GM18511 (cell line): ENCODE data around the gene PPP2R2C.

Experiments used
- ATAC-seq: cut with Tn5 transposase; IDR thresholded peaks from one replicate; pipeline ENCODE4 v1.9.1; 2021; ENCODE audit warnings: mild to moderate bottlenecking, moderate library complexity; ENCODE audit not compliant: unreplicated experiment

The PPP2R2C gene

DNA sequence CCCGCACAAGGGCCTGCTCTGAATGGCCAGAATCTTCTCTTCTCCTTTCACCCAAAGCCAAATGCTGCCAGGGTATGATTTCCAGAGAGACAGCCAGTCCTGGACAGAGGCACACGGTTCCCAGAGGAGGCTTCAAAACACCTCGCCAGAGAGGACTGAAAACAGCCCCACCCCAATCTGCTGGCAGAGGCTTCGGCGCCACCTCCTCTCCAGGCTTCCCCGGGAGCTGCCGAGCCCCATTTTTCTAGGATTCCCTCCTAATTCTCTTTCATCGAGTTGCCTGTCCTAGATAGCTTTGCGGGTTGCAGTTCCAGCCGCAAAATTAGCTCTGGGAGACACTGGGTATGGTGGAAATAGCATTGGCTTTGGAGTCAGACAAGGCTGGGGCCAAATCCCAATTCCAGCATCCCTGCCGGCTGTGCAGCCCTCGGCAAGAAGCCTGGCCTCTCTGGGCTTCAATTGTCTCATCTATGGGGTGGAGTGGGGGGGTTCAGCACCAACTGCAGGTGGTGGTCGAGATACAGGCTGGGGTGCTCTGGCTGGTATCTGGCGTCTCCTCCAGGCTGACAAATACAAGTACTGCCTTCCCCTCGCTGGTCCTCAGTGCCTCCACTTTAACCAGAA is 22.6 kb downstream of the PPP2R2C start:
- no peak for ATAC-seq

DNA sequence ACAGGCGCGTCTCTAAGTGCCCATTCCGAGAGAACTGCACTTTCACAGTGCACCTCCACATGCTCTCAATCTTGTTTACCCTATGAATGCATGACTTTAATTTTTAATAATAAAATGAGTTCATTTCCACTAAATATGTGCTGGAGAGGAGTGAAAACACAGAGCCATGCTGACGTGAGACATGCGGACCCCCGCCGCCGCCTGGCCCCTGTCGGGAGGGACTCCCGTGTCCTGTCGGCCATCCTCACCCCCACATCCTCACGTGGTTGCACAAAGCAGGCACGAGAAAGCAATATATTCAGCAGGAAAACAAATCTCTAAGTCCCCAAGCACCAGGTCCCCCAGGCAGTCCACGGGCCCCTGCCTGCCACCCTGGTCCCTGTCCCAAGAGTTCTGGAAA is 23.1 kb downstream of the PPP2R2C start:
- ATAC-seq: no peak

DNA sequence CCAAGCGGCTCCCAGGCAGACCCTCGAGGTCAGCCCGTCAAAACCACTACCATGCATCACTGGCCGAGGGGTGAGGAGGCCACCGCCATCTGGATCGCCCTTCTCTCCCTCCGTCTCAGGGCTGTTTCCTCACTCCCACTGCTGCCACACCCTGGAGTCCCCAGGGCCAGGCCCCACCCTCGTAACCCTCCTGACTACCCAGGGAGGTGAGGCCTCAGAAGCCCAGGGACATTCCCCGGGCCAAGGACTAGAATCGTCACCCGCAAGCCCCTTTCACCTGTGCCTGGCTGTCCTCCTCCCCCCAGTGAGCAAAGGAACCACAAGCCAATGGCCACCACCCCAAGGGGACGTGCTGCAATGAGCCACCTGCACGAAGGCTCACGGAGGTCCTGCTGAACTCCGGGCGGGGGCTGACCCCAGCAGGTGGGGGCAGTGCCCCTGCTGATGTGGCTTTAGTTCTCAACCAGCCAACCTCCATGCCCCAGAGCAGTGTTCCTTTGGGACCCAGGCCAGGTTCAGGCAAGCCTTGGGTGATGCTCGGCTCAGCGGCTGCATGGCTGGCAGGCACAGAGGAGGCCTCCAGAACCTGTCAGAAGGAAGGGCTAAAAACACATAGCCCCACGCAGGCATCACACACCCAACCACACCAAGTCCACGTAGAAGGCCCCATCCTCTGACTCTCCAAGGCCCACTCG is 23.8 kb downstream of the PPP2R2C start:
- ATAC-seq: no peak

DNA sequence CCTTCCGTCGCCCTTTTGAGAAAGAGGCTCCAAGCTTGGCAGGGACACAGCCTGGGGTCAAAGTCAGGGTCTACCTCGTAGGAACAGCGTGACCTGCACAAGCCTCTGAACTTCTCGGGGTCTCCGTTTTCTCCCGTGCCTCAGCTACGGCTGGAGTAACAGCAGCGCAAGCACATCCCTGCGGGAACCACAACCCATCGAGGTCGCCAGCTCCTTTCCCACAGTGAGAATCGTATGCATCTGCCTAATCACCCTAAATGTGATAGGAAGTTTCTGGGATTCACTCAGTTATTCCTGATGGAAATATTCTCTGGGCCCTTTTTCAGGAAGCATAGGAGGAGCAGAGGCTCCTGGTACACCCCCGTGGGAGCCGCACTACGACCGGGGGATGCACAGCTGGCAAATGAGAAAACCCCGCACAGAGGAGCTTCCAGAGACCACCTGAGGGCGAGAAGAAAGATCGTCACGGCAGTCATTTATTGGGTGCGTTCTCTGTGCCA is 24.7 kb downstream of the PPP2R2C start:
- no peak for ATAC-seq

DNA sequence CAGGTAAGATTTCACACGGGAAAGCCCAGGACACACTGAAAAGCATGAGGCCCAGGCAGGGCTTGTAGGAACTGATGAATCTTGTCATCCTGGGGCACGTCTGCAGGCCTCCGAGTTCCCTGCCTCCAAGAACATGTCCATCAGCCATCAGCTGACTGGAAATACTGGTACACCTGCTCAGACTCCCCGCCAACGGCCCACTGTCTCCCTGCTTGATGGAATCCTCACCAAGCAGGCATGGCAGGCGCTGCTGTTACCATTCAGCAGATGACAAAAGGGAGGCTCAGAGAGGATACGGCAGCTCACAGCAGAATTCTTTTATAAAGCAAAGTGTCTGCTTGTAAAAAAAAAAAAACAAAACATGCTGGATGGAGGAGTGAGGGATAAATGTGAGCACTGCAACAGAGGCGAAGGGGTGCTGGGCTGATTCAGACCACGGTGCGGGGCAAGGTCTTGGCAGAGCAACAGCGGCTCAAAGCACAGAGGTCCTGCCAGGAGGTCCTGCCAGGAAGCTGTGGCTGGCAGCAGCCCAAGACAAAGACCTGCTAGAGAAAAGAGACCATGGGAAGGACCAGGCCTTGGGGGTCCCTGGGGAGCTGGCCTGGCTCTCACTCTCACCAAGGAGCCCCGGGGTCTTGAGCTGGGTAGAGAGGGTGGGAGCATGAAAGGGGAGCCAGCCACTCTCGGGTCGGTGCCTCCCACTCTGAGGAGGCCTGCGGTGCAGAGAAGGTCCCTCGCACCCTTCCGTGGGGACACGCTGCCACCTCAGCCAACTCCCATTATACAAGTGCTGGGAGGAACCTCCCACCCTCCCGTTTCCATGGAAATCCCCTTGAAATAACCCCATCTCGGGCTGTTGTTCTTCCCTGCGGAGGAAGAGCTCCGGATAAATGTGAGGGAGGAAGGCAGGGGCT is 25.6 kb downstream of the PPP2R2C start:
- no peak for ATAC-seq

DNA sequence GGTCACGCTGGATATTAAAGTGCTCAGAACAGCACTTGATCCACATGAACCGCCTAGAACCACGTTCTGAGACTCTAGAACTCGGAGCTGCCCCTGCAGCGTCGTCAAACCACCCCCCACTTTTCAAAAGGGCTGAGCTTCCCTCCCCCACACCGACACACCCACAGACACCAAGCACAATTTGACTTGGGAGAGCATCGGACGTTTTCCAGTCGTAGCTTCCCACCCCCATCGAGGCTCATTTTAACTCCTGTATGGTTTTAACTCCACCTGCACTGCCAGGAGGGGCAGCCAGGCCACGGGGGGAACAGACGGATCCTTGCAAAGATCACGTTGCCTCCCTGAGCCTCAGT is 26.3 kb downstream of the PPP2R2C start:
- ATAC-seq: no peak

DNA sequence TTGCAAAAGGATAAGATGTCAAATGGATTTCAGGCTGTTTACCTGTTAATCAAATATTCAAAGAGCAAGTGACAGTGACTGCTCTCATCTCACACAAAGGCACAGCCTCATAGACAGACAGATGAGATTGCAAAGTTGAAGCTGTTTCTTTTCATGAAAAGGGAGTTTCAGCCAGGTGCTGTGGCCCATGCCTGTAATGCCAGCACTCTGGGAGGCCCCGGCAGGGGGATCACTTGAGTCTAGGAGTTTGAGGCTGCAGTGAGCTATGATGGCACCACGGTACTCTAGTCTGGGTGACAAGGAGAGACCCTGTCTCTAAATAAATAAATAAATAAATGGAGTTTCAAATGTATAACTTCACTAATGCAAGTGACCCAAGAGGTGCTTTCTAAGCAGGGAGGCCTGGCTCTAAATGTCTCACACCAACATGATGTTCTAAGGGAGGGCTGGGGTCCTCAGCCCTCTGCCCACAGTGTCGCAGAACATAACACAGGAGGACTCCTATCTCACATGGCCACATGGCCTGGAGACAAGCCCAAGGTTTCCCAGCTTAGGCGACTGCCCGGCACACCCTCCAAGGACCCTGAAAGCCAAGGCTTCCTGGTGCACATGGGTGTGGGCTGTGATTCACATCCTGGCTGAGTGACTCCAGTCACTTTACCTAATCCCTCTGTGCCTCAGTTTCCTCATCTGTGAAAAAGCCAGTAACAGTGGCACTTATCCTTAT is 26.8 kb downstream of the PPP2R2C start:
- ATAC-seq: no peak

DNA sequence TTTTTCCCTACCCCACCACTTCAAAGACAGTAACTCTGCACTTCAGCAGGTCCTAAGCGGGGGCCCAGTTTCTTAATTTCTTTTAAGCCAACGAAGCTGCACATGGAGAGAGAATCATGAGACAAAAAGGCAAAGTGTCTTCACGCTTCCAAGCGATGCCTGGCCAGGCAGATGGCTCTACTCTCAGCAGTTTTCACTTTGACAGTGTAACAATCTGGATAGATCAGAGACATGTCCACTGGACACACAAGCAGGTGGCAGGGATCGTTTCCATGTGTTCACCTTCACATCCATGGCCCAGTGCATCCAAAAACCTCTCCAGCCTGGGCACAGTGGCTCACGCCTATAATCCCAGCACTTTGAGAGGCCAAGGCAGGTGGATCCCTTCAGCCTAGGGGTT is 27.8 kb downstream of the PPP2R2C start:
- no peak for ATAC-seq

DNA sequence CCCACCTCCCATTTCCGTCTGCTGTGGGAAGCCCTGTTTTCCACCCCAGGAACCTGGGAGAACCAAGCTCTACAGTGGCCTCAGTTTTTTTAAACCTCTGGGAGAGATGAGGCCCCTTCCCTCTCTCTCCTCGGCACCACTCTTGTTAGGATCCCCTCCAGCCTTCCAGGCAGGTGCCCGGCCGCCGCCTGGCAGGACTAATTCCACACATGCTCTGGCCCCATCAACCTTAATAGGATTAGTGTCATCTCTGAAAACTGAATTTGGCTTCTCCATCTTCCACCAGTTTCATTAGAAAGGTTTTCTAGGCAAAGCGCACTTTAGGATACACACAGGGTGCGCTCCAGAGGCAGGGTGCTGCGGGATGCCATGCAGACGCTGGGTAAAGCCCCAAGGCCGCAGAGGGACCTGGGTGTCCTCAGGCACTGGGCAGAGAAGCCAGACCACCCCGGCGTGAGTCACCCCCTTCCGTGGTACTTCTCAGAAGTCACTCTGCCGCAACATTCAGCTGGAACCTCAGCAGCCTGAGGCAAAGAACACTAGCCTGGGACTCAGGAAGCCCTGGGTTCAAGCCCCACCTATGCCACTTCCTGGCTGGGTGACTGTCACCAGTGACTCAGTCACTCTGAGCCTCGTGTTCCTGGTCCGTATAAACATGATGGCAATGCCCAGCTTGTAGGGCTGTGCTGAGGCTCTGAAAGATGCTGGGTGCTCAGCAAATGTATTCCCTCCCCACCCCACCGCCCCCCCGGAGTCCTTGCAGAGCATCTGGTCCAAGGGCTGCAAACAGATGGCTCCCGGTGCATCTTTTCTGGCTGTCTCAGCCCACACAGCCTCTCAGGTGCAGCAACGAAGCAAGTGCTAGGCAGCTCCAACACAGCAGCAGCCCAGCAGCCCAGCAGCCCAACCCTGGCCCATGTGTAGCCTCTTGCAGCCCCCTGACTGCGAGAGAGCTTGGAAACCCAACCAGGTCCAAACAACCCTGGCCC is 29.1 kb downstream of the PPP2R2C start:
- no peak for ATAC-seq

DNA sequence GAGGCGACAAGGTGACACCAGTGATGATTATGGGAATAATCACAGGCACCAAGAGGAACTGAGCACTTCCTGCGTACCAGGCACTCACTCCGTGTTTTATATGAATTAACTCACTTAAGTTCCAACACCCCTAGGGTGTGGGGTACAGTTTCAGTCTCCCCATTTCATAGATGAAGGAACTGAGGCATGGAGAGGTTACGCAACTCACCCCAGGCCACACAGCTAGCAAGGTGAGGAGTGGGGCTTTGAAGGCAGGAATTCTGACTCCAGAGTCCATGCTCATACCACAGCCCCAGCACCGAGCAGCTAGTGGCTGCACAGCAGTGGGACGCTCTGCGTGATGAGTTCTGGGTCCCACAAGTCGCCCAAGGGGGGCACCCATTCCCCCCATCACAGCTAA is 29.9 kb downstream of the PPP2R2C start:
- ATAC-seq: no peak

DNA sequence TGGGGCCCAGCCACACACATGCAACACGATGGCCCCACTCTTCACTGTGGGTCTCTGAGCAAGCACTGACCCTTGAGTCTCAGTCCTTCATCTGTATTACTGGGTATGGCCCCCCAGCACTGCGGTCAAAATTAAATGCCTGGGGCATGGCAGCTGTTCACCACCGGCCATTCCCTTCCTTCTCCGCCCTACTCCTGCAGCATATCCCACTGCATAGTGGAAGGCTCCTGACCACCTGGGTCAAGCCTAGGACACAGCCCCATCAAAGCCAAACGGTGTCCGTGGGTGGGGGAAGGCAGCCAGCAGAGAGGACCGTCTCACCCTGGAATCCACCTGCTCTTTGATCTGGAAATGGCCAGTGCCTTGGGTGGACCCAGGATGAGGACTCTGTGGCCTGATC is 30.7 kb downstream of the PPP2R2C start:
- no peak for ATAC-seq

DNA sequence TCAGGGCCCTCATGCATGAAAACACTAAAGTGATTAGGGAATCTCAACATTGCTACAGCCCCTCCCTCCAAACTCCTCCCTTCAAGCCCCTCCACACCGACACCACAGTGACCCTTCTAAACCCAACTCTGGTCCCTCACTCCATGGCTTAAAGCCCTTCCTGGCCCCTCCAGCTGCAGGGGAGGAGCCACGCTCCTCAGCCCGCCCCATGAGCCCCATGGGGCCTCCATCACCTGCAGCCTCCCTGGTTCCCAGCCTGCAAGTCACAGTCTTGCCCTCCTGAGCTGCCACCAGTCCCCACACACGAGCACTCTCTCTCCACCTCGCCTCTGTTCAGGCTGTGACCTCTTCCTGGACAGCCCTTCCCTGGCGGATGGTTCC is 31.2 kb downstream of the PPP2R2C start:
- no peak for ATAC-seq

DNA sequence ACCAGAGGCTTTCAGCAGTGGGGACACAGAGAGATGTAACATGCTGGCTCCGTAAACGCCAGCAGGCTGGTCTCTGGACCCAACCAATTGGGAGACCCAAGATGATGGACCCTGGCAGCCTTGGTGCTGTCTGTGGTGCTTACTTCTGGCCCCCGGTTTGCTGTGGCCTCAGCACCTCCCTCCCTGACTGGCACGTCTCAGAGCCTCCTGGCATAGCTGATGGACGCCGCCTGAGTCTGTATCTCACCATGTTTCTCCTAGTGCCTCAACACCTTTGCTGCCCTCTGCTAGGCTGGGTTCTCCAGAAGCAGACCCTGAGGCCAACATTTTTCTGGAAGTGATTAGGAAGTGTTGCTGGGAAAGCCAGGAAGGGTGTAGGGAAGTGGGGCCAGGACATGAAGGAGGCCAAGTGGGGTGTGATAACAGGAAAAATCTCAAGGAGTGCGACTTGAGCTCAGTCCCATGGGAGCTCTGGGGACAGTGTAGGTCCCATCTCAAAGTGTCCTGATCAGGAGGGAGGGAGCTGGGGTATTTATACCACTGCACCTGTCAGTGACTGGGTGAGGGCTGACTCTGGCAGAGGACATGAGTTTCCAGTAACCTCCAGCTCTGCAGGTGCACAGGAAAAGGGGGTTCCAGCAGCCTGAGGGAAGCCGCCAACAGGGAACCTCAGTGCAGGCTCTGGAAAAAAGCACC is 31.8 kb downstream of the PPP2R2C start:
- no peak for ATAC-seq

DNA sequence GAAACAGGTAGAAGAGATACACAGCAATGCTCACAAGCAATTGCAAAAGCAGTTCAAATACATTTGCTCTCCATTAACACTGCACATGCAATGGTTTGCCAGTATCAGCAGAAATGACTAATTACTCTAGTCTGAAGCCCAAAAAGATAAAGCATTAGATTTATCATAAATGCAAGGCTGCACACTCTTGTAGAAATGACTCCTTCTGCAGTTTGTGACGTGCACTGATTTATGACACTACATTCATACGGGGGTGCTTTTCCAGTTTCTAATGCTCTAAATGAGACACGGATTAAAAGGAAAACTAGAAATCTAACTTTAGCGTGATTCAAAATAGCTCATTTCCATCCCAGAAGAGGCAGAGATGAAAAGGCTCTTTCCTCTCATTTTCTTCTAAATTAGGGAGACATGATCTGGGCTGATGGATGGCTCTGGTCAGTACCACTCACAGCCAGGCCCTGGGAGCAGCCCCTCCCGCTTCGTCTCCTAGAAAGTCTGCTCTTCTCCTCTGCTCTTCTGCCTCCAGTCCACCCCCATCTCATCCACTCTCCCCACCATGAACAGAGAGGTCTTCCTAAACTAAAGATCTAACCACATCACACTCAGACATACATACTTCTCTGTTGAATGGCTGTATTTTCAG is 33.2 kb downstream of the PPP2R2C start:
- no peak for ATAC-seq

DNA sequence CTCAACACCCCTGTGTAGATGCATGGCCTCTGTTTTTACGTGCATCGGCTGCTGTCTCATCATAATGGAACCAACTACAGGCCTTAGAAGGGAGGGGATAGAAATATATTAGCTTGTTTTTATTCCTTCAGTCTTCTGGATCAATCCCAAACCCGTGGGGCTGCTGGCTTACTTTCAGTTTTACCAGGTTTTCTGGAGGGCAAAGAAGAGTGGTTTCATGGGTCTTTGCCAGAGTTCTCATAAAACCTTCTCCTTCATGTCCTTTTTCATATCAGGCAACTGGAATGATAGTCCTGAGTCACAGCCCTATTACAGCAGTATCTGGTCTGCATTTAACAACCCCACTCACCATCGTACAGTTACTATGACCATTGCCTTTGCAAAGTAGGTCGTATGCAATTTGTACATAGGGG is 34.6 kb downstream of the PPP2R2C start:
- no peak for ATAC-seq

DNA sequence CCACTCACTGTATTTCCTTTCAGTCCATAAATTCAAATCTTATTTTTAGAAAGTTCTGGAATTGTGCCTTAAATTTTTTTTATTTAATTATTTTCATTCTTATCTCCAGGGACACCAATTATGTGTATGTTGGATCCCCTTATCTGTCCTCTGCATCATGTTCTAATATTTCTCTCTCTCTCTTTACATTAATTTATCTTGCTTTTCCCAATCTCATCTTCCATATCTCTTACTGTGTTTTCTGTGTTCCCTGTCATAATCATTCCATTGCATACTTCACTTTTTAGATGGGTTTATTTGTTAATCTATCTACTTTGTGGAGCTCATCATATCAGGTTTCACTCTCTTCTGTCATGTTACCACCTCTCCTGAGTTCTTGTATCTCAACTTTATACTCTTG is 37.4 kb downstream of the PPP2R2C start:
- ATAC-seq: no peak

DNA sequence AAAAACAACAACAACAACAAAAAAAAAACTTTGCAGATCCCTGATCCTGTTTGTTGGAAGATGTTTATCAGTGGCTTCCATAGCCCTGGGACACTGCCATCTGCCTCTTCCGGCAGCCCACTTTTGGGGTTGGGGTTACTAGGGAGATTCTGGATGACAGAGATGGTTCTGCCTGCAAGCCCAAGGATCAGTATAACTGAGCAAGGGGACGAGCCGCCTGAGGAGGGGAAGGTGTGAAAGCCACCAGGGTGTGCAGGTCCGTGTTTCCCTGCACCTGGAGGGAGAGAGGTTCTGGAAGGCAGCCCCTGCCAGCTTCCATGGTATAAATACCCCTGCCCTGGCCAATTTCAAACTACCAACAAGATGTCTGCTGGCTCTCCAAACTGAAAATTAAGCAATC is 41.5 kb downstream of the PPP2R2C start:
- no peak for ATAC-seq

DNA sequence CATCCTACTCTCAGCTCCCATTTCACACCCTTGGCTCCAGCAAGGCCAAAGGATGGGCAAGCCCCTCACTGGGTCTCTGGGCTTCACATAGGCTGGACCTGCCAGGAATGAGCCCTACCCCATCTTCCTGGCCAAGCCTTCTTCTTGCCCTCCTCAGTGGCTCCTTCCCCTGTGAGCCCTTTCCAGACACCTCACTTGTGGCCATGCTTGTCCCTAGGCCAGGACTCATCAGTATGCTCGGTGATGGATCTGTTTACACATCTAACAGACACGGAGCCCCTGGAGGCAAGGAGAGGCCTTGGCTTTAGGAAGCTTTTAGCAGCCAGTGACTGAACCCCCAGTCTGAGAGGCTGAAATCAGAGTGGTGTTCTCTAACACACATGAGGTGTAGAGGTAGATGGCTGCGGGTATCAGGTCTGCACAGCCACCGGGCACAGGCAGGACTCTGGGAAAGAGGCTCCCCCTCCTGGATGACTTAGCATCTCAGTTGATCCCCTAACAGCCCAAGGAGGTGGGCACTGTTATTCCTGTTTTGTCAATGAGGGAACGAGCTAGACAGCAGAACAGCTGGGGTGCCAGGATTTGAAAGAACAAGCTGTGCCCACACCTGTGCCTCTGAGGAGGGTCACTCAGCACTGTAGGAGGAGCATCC is 44.8 kb downstream of the PPP2R2C start:
- ATAC-seq: no peak
